Measurements from ENCODE around the gene UGGT1. TPM values are rescaled to one million over a fixed set of nuclear protein-coding genes. Genes with fewer than 3 reads are reported as not detected.

Gene UGGT1
- total RNA-seq = 10 to 100 TPM; 56.2 to 61.0 TPM

GRCh38 chr2:128090945-128091725 is at the start of gene UGGT1:
UGGT1 (plus strand) TSS chr2:128091200; CDS start chr2:128091358, 158 bp downstream.
- peak; percentile 96 for DNase-seq
- Mint-ChIP-seq H3K27me3 (no peaks in the 10 kb centered on the region), H3K4me3 (peak within 1 kb of the TSS; percentile 79), H3K36me3 (ENCODE audit: low read depth) (peaks cover 23% of the 10 kb centered on the region), H3K27ac (peak within 1 kb of the TSS; percentile 79), H3K4me1 (peaks cover 56% of the 10 kb centered on the region), H3K9me3 (no peaks in the 10 kb centered on the region)
- POLR2A ChIA-PET = interaction anchor here (0.7 to 3.7 kb wide), 30 partner anchors 9 to 1011 kb away, joined by 3 to 84 read pairs (median 5); partner anchors contain the start of genes AMMECR1L, IWS1, SAP130 and SFT2D3
- CTCF ChIA-PET = interaction anchor here (0.6 to 1.7 kb wide), 10 partner anchors 8 to 233 kb away, joined by 3 to 7 read pairs (median 4); partner anchors contain the start of genes POLR2D and SAP130

DNA sequence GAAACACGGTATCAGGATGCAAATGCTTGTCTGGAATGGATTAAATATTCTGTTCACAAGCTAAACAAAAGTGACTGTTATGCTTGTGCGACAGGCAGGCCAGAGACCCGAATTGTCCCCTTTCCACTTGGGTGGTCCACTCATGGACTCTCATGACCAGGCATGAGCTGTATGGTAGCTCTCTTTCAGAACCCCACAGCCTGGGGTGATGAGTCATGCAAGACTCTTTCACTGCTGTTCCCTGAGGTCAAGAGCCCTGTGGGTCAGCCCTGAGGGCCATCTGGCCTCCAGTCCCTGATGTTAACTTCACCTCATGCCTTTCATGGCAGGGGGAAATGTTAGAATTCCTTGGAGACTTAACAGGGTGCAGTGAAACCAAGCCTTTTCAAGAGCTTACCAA is 49.4 kb upstream of the UGGT1 start:
- peaks cover 2% of the 10 kb centered on the region for H3K36me3 Mint-ChIP-seq (ENCODE audit: low read depth)
- no peak overlapping the region for H3K27ac Mint-ChIP-seq
- no peak overlapping the region for H3K4me3 Mint-ChIP-seq
- no peaks in the 10 kb centered on the region for H3K4me1 Mint-ChIP-seq
- no peak for DNase-seq
- H3K9me3 Mint-ChIP-seq = peaks cover 31% of the 10 kb centered on the region
- POLR2A ChIA-PET = no interaction called here
- CTCF ChIA-PET = interaction anchor here (1.1 kb wide), 1 partner anchor 15 kb away, joined by 7 read pairs; no protein-coding TSS in a partner anchor
- H3K27me3 Mint-ChIP-seq = peaks cover 13% of the 10 kb centered on the region

GRCh38 chr2:128043041-128043440 is 48.0 kb upstream of the UGGT1 start:
- no peak for DNase-seq
- CTCF ChIA-PET = no interaction called here
- Mint-ChIP-seq H3K27me3 (peaks cover 22% of the 10 kb centered on the region), H3K36me3 (ENCODE audit: low read depth) (no peaks in the 10 kb centered on the region), H3K4me3 (no peak overlapping the region), H3K27ac (no peak overlapping the region), H3K9me3 (peaks cover 25% of the 10 kb centered on the region), H3K4me1 (no peaks in the 10 kb centered on the region)
- POLR2A ChIA-PET = no interaction called here

DNA sequence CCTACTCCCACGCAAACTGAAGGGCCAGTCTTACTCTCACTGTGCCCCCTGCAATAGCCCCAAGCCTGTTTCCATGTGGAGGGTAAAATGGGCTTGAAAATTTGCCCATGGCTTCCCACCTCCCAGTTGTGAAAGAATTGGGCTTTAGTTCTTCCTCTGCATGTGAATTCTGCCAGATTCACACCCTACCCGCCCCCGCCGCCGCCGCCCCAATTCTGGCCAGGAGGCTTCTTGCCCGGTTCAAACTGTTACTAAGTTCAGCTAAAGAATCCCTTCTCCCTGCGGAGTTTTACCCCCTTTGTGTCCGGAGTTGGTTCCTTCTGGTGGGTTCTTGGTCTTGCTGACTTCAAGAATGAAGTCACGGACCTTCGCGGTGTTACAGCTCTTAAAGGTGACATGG is 37.7 kb upstream of the UGGT1 start:
- Mint-ChIP-seq H3K27ac (no peak overlapping the region), H3K9me3 (peaks cover 15% of the 10 kb centered on the region), H3K4me3 (no peak overlapping the region), H3K27me3 (peaks cover 29% of the 10 kb centered on the region), H3K4me1 (no peaks in the 10 kb centered on the region), H3K36me3 (ENCODE audit: low read depth) (peaks cover 4% of the 10 kb centered on the region)
- CTCF ChIA-PET = no interaction called here
- DNase-seq = no peak
- POLR2A ChIA-PET = no interaction called here

DNA sequence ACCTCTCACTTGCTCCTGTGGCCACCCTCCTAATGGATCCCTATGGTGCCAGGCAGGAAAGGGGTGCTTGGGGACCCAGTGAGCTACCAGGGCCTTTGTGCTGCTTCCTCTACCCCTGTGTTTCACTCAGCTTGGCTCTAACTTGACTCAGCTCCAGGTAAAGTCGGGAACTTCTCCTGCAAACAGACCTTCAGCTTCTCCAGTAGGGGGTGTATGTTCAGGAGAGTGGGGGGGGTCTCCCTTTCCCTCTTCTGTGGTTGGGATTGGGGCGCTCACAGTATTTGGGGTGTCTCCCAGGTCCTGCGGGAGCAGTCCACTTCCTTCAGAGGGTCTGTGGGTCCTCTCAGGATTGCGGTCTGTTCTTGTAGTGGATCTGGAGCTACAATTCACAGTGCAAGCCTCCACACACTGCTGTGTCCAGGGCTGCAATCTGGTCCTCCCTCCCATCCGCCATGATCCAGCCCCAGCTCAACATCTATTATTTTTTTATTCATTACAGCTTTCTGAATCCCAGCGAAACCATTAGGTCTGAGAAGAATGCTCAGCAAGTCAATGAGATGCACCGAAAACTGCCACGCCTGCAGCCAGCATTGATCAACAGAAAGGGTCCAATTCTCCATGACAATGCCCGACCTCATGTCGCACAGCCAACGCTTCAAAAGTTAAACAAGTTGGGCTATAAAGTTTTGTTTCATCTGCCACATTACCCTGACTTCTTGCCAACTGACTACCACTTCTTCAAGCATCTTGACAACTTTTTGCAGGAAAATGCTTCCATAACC is 36.7 kb upstream of the UGGT1 start:
- DNase-seq = no peak
- Mint-ChIP-seq H3K27me3 (peaks cover 24% of the 10 kb centered on the region), H3K36me3 (ENCODE audit: low read depth) (peaks cover 4% of the 10 kb centered on the region), H3K4me3 (no peak overlapping the region), H3K4me1 (no peaks in the 10 kb centered on the region), H3K27ac (no peak overlapping the region), H3K9me3 (peaks cover 13% of the 10 kb centered on the region)
- POLR2A ChIA-PET = no interaction called here
- CTCF ChIA-PET = no interaction called here

DNA sequence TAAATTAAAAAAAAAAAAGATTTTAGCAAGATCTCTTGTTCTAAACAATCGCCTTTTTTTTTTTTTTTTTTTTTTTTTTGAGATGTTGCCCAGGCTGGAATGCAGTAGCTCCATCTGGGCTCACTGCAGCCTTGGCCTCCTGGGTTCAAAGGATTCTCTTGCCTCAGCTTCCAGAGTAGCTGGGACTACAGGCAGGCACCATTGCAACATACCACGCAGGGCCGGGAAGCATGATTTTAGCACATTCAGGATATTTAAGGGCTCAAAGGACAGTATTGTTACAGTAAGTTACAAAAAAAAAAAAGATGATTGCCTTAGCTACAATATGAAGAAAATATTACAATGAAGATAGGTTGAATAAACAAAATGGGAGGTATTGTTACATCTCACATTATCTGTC is 33.7 kb upstream of the UGGT1 start:
- H3K4me3 Mint-ChIP-seq = no peak overlapping the region
- POLR2A ChIA-PET = no interaction called here
- no peak for DNase-seq
- CTCF ChIA-PET = interaction anchor here (0.8 kb wide), 1 partner anchor 15 kb away, joined by 7 read pairs; no protein-coding TSS in a partner anchor
- H3K36me3 Mint-ChIP-seq (ENCODE audit: low read depth) = no peaks in the 10 kb centered on the region
- no peaks in the 10 kb centered on the region for H3K4me1 Mint-ChIP-seq
- H3K27me3 Mint-ChIP-seq = peaks cover 3% of the 10 kb centered on the region
- no peak overlapping the region for H3K27ac Mint-ChIP-seq
- H3K9me3 Mint-ChIP-seq = peaks cover 2% of the 10 kb centered on the region

DNA sequence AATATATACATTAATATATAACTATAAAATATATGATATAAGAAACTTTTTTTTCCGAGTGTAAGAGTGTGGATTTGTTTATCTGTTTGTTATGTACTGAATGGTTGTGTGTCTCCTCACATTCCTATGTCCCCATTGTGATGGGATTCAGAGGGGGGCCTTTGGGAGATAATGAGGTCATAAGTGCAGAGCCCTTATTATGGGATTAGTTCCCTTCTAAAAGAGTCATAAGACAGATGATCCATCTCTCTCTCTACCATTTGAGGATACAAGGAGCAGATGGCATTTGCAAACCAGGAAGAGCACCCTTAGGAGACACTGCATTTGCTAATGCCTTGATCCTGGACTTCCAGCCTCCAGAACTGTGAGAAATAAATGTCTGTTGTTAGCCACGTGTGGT is 32.9 kb upstream of the UGGT1 start:
- Mint-ChIP-seq H3K4me3 (no peak overlapping the region), H3K27ac (no peak overlapping the region), H3K36me3 (ENCODE audit: low read depth) (no peaks in the 10 kb centered on the region), H3K9me3 (peaks cover 2% of the 10 kb centered on the region), H3K4me1 (no peaks in the 10 kb centered on the region), H3K27me3 (no peaks in the 10 kb centered on the region)
- POLR2A ChIA-PET = no interaction called here
- no peak for DNase-seq
- CTCF ChIA-PET = no interaction called here

GRCh38 chr2:128062571-128062970 is 28.4 kb upstream of the UGGT1 start:
- CTCF ChIA-PET = interaction anchor here (1.2 to 1.6 kb wide), 2 partner anchors 115 to 172 kb away, joined by 3 to 6 read pairs; no protein-coding TSS in a partner anchor

GRCh38 chr2:128064353-128064752 is 26.6 kb upstream of the UGGT1 start:
- H3K36me3 Mint-ChIP-seq (ENCODE audit: low read depth) = no peaks in the 10 kb centered on the region
- H3K4me1 Mint-ChIP-seq = no peaks in the 10 kb centered on the region
- H3K27me3 Mint-ChIP-seq = peaks cover 2% of the 10 kb centered on the region
- no peak overlapping the region for H3K27ac Mint-ChIP-seq
- ChIA-PET CTCF (interaction anchor here (1.0 to 1.9 kb wide), 4 partner anchors 26 to 168 kb away, joined by 3 to 7 read pairs (median 4); partner anchors contain the start of gene UGGT1), POLR2A (interaction anchor here (1.0 kb wide), 1 partner anchor 60 kb away, joined by 3 read pairs; no protein-coding TSS in a partner anchor)
- no peak overlapping the region for H3K4me3 Mint-ChIP-seq
- DNase-seq = no peak
- no peaks in the 10 kb centered on the region for H3K9me3 Mint-ChIP-seq

More at GRCh38 chr2:128062571-128062970, 28.4 kb upstream of the UGGT1 start:
- Mint-ChIP-seq H3K4me3 (no peak overlapping the region), H3K36me3 (ENCODE audit: low read depth) (no peaks in the 10 kb centered on the region), H3K27ac (no peak overlapping the region), H3K9me3 (no peaks in the 10 kb centered on the region), H3K4me1 (no peaks in the 10 kb centered on the region), H3K27me3 (peaks cover 2% of the 10 kb centered on the region)
- DNase-seq = no peak
- POLR2A ChIA-PET = no interaction called here

DNA sequence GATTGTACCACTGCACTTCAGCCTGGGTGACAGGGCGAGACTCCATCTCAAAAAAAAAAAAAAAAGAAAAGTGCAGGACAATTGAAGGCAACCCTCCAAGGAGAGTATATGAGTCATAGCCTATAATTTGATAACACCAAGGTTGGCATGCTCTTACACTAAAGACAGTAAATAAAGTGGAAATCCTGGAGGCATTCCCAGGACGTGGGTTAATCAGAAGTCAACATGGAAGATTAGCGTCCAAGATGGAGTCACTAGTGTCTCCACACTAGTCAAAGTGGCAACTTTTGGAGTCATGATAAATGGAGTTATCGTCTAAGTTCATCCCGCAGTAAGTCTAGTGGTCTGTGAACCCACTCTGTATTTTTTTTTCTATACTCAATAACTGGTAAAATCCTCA is 21.2 kb upstream of the UGGT1 start:
- POLR2A ChIA-PET = no interaction called here
- no peak for DNase-seq
- no peaks in the 10 kb centered on the region for H3K9me3 Mint-ChIP-seq
- no peaks in the 10 kb centered on the region for H3K36me3 Mint-ChIP-seq (ENCODE audit: low read depth)
- no peaks in the 10 kb centered on the region for H3K4me1 Mint-ChIP-seq
- CTCF ChIA-PET = no interaction called here
- no peak overlapping the region for H3K4me3 Mint-ChIP-seq
- no peak overlapping the region for H3K27ac Mint-ChIP-seq
- H3K27me3 Mint-ChIP-seq = no peaks in the 10 kb centered on the region

DNA sequence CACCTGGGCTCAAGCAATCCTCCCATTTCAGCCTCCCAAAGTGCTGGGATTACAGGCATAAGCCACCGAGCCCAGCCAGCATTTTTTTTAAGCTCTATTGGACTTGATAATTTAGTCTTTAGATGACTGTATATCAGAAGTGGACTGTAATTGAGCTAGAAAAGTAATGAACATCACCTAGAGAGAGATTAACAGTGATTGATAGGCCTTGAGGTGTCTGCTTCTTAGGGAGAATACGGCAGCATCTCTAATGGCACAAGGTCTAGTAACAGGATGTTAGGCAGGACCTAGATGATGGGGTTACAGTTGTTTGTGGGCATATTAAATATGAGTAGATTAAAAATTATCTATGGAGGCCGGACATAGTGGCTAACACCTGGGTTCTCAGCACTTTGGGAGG is 17.7 kb upstream of the UGGT1 start:
- Mint-ChIP-seq H3K4me1 (peaks cover 4% of the 10 kb centered on the region), H3K4me3 (no peak overlapping the region), H3K27ac (no peak overlapping the region), H3K9me3 (no peaks in the 10 kb centered on the region), H3K36me3 (ENCODE audit: low read depth) (no peaks in the 10 kb centered on the region), H3K27me3 (no peaks in the 10 kb centered on the region)
- DNase-seq = no peak
- POLR2A ChIA-PET = no interaction called here
- CTCF ChIA-PET = no interaction called here

DNA sequence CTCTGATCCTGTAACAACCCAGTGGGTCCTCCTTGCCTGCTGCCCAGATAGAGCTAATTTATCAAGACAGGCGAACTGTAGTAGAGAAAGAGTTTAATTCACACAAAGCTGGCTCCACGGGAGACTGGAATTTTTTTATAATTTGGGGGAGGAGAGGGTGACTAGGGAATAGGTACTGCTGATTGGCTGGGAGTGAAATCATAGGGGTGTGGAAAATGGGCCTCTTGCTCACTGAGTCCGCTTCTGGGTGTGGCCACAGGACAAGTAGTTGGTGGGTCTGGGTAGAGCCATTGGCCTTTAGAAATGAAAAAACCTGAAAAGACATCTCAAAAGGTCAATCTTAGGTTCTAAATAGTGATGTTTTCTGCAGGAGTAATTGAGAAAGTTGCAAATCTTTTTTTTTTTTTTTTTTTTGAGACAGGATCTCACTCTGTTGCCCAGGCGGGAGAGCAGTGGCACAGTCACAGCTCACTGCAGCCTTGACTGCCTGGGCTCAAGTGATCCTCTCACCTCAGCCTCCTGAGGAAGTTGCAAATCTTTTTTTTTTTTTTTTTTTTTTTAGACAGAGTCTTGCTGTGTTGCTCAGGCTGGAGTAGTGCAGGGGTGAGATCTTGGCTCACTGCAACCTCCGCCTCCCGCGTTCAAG is 14.4 kb upstream of the UGGT1 start:
- H3K36me3 Mint-ChIP-seq (ENCODE audit: low read depth) = no peaks in the 10 kb centered on the region
- H3K4me1 Mint-ChIP-seq = peaks cover 4% of the 10 kb centered on the region
- H3K4me3 Mint-ChIP-seq = no peak overlapping the region
- POLR2A ChIA-PET = interaction anchor here (3.3 kb wide), 1 partner anchor 14 kb away, joined by 9 read pairs; the partner anchor contains the start of gene UGGT1
- H3K9me3 Mint-ChIP-seq = no peaks in the 10 kb centered on the region
- CTCF ChIA-PET = interaction anchor here (0.6 kb wide), 1 partner anchor 432 kb away, joined by 3 read pairs; no protein-coding TSS in a partner anchor
- peaks cover 4% of the 10 kb centered on the region for H3K27me3 Mint-ChIP-seq
- DNase-seq = no peak
- H3K27ac Mint-ChIP-seq = no peak overlapping the region

DNA sequence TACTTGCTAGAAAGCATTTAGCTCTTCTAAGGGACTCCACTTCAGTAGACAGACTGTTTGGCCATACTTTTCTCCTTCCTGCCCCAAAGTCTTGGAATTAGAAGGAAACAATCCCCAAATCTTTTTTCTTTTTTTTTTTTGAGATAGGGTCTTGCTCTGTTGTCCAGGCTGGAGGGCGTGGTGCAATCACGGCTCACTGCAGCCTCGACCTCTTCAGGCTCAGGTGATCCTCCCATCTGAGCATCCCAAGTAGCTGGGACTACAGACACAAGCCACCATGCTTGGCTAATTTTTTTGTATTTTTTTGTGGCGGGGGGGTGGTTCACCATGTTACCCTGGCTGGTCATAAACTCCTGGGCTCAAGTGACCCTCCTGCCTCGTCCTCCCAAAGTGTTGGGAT is 6.2 kb upstream of the UGGT1 start:
- no peaks in the 10 kb centered on the region for H3K36me3 Mint-ChIP-seq (ENCODE audit: low read depth)
- DNase-seq = no peak
- ChIA-PET CTCF (no interaction called here), POLR2A (no interaction called here)
- peaks cover 7% of the 10 kb centered on the region for H3K4me1 Mint-ChIP-seq
- H3K4me3 Mint-ChIP-seq = no peak overlapping the region
- H3K27ac Mint-ChIP-seq = no peak overlapping the region
- no peaks in the 10 kb centered on the region for H3K9me3 Mint-ChIP-seq
- peaks cover 4% of the 10 kb centered on the region for H3K27me3 Mint-ChIP-seq

Measured in activated CD4-positive, alpha-beta memory T cell treated with anti-CD3 and anti-CD28 coated beads, Interleukin-2, amount 10 ng/mL, durations not matched to agents 7 days and 5 days (primary cell).